ENCODE measurements around the gene CDON. TPM values are rescaled to one million over a fixed set of nuclear protein-coding genes. Genes with fewer than 3 reads are reported as not detected.

The CDON gene
- total RNA-seq, 2 donors from 2014 or later = 10.4 to 17.7 TPM

DNA sequence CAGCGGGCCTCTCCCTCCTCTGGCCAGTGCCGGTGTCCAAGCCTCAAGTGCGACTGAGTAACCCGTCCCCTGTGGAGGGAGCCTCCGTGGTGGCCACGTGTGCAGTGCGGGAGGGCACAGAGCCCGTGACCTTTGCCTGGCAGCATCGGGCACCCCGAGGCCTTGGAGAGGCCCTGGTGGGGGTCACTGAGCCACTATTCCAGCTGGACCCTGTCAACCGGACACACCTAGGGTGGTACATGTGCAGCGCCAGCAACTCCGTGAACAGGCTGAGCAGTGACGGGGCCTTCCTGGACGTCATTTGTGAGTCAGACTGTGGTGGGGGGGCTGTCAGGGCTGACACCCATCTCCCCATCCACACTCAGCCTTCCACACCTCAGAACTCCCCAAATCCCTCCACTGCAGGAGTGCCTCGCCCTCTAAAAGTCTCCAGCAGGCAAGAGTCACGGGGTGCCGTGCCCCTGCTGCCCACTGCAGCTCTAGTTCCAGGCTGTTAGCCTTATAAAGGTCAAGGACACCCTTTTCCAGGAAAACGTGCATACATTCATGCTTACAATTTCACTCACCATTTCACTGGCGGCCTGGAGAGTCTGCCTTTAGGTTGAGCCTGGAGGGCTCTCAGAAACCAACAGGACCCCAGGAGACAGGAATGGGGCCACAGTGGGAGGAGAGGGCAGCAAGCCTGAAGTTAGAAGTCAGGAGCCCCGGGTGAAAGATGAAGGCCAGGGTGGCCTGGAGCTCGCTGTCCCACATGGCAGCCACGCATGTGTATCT is 114.2 kb downstream of the CDON start:
- Histone ChIP-seq H3K4me1 (ENCODE audit: control insufficient read depth in 1 of 2, low read depth in 2 of 2) (no peaks in the 10 kb centered on the region), H3K27ac (no peak overlapping the region), H3K9me3 (no peaks in the 10 kb centered on the region), H3K27me3 (replicated peaks; ENCODE audit: insufficient read depth) (no peaks in the 10 kb centered on the region), H3K4me3 (no peak overlapping the region), H3K36me3 (no peaks in the 10 kb centered on the region)
- no peak for ATAC-seq (ENCODE audit: insufficient number of reproducible peaks, low FRiP score, low read depth)
- no peak for DNase-seq (ENCODE audit: low spot score)
- TF ChIP-seq CTCF (IDR thresholded peaks at IDR 0.05) = no peak

DNA sequence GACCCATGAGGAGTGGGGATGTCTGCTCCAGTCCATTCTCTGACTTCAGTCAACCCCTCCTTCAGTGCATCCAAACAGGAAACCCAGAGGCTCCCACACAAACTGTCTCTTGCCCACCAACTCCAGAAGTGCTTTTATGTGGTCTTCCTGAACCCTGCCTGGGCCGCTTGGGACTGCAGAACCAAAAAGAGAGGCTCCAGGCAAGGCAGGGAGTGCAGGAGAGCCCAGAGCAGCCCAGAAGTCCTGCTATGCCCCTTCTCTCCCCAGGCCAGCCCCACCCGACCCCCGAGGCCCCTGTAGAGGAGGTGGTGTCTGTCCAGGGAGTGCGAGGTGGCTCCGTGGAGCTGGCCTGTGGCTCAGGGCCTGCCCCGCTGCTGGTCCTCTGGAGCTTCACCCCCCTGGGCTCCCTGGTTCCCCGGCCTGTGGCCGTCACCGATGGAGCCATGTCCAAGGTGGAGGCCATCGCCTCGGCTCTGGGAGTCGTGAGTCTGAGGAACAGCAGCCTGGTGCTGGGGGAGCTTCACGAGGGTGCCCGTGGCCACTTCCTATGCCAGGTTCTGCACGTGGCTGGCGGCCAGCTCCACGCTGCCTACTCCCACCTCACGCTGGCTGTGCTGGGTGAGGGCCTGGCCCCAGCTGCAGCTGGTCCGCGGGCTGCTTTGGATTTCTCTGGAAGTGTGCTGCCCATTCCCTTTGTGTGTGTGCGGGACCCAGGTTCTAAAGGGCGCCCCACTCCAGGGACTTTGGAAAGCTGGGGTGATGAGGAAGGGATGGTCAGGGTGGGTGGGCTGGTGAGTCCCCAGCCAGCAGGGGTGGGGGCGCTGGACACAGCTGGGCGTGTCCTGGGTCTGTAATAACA is 115.0 kb downstream of the CDON start:
- no peaks in the 10 kb centered on the region for H3K9me3 ChIP-seq
- H3K27ac ChIP-seq = no peak overlapping the region
- no peaks in the 10 kb centered on the region for H3K4me1 ChIP-seq (ENCODE audit: control insufficient read depth in 1 of 2, low read depth in 2 of 2)
- no peak overlapping the region for H3K4me3 ChIP-seq
- H3K36me3 ChIP-seq = no peaks in the 10 kb centered on the region
- no peak for TF ChIP-seq CTCF (IDR thresholded peaks at IDR 0.05)
- ATAC-seq (ENCODE audit: insufficient number of reproducible peaks, low FRiP score, low read depth) (no peak), DNase-seq (ENCODE audit: low spot score) (no peak)
- no peaks in the 10 kb centered on the region for H3K27me3 ChIP-seq (replicated peaks; ENCODE audit: insufficient read depth)

DNA sequence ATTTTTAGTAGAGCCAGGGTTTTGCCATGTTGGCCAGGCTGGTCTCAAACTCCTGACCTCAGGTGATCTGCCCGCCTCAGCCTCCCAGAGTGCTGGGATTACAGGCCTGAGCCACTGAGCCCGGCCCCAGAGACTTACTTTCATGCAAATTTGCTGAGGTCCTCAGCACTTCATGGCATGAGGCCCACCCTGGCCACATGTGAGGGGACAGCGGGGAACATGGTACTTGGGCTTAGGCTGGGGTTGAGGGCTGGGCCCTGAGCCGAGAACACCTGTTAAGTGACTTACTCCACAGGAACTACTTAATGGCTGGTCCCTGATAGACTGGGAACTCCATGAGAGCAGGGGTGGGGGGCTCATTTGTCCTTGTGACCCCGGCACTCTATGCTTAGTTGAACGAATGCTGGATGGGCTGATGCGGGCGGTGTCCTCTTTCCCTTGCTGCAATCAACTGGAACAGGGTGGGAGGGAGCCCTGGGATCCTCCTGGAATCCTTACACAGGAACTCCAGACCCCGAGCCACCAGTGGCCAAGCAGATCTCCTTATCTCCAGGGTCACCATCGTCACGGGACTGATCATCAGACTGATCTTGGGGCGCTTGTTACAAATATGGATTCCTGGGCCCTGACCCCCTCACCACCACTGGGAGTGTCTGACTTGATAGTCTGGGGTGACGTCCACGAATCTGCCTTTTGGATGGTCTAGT is 115.8 kb downstream of the CDON start:
- Histone ChIP-seq H3K36me3 (no peaks in the 10 kb centered on the region), H3K4me1 (ENCODE audit: control insufficient read depth in 1 of 2, low read depth in 2 of 2) (no peaks in the 10 kb centered on the region), H3K27me3 (replicated peaks; ENCODE audit: insufficient read depth) (no peaks in the 10 kb centered on the region), H3K4me3 (no peak overlapping the region), H3K27ac (no peak overlapping the region), H3K9me3 (no peaks in the 10 kb centered on the region)
- no peak for TF ChIP-seq CTCF (IDR thresholded peaks at IDR 0.05)
- ATAC-seq (ENCODE audit: insufficient number of reproducible peaks, low FRiP score, low read depth) = no peak
- no peak for DNase-seq (ENCODE audit: low spot score)

- no peaks in the 10 kb centered on the region for H3K4me1 ChIP-seq (ENCODE audit: control insufficient read depth in 1 of 2, low read depth in 2 of 2)
- H3K4me3 ChIP-seq = no peak within 1 kb of the TSS
- H3K27ac ChIP-seq = no peak within 1 kb of the TSS
- TF ChIP-seq CTCF (IDR thresholded peaks at IDR 0.05) = no peak
- ATAC-seq (ENCODE audit: insufficient number of reproducible peaks, low FRiP score, low read depth) = no peak
- no peaks in the 10 kb centered on the region for H3K36me3 ChIP-seq
- no peaks in the 10 kb centered on the region for H3K27me3 ChIP-seq (replicated peaks; ENCODE audit: insufficient read depth)
- no peak for DNase-seq (ENCODE audit: low spot score)
- no peaks in the 10 kb centered on the region for H3K9me3 ChIP-seq
Measured at GRCh38 chr11:125945797-125946520, 116.7 kb downstream of the CDON start, which contains the start of gene VSIG10L2. Gene VSIG10L2, plus strand, starts transcription at chr11:125946044. Its CDS starts 12 bp downstream, at chr11:125946056.
